MM.1S (cell line): Measurements from ENCODE around the gene SDHD.

ENCODE experiments used
- DNase-seq: peaks from one replicate; pipeline ENCODE4 v3.0.0-alpha.2; 2015
- H2AFZ ChIP-seq: fragments of 300-600 bp; sonication (generic); 2 replicates; pipeline ENCODE4 v1.6.0; 2016; ENCODE audit warnings: antibody characterized with exemption, low read length
- H3F3A ChIP-seq: fragments of 300-600 bp; sonication (generic); 2 replicates; pipeline ENCODE4 v1.6.1; 2016; ENCODE audit warnings: mild to moderate bottlenecking, antibody characterized with exemption, low read length, moderate library complexity, mixed read lengths; ENCODE audit not compliant: insufficient read depth
- H3K27ac ChIP-seq: fragments of 300-600 bp; sonication (generic); 2 replicates; pipeline ENCODE4 v1.5.1; 2016; ENCODE audit warnings: mild to moderate bottlenecking, low read length
- H3K27me3 ChIP-seq: fragments of 300-600 bp; sonication (generic); replicated peaks from 2 replicates; pipeline ENCODE4 v1.6.0; 2016; ENCODE audit warnings: low read length; ENCODE audit not compliant: insufficient read depth
- H3K36me3 ChIP-seq: fragments of 300-600 bp; sonication (generic); replicated peaks from 2 replicates; pipeline ENCODE4 v1.6.1; 2016; ENCODE audit warnings: mild to moderate bottlenecking, low read length, mixed read lengths; ENCODE audit not compliant: insufficient read depth
- H3K4me1 ChIP-seq: fragments of 300-600 bp; sonication (generic); 2 replicates; pipeline ENCODE4 v1.6.1; 2016; ENCODE audit warnings: low read length, mixed read lengths
- H3K4me2 ChIP-seq: fragments of 300-600 bp; sonication (generic); 2 replicates; pipeline ENCODE4 v1.6.0; 2016; ENCODE audit warnings: low read depth, low read length
- H3K4me3 ChIP-seq: fragments of 300-600 bp; sonication (generic); 2 replicates; pipeline ENCODE4 v1.5.1; 2016; ENCODE audit warnings: low read length, mixed read lengths
- H3K79me2 ChIP-seq: fragments of 300-600 bp; sonication (generic); 2 replicates; pipeline ENCODE4 v1.6.1; 2016; ENCODE audit warnings: mixed run types, low read length, mixed read lengths
- H3K9ac ChIP-seq: fragments of 300-600 bp; sonication (generic); 2 replicates; pipeline ENCODE4 v1.6.1; 2016; ENCODE audit warnings: low read length, mixed read lengths
- H3K9me2 ChIP-seq: fragments of 300-600 bp; sonication (generic); replicated peaks from 2 replicates; pipeline ENCODE4 v1.6.1; 2016; ENCODE audit warnings: mild to moderate bottlenecking, low read length, mixed read lengths; ENCODE audit not compliant: insufficient read depth
- H3K9me3 ChIP-seq: fragments of 300-600 bp; sonication (generic); replicated peaks from 2 replicates; pipeline ENCODE4 v1.6.1; 2016; ENCODE audit warnings: mild to moderate bottlenecking, low read length, mixed read lengths; ENCODE audit not compliant: insufficient read depth
- H4K20me1 ChIP-seq: fragments of 300-600 bp; sonication (generic); 2 replicates; pipeline ENCODE4 v1.6.1; 2016; ENCODE audit warnings: mild to moderate bottlenecking, low read length, moderate library complexity, mixed read lengths; ENCODE audit not compliant: insufficient read depth
- EZH2 ChIP-seq: fragments of 300-600 bp; sonication (generic); optimal IDR thresholded peaks from 2 replicates; pipeline ENCODE3; 2017; ENCODE audit warnings: low read depth, mild to moderate bottlenecking, antibody characterized with exemption, low read length, mixed read lengths
- EZH2phosphoT487 ChIP-seq: fragments of 300-600 bp; sonication (generic); IDR thresholded peaks from 2 replicates; pipeline ENCODE4 v1.6.1; 2018; ENCODE audit warnings: antibody characterized with exemption, low read length
- TF ChIP-seq, protein P1 (sequence below): fragments of 300-600 bp; sonication (generic); IDR thresholded peaks from 2 replicates; pipeline ENCODE4 v1.5.1; 2016; ENCODE audit warnings: antibody characterized with exemption, low read length, mixed read lengths

SDHD gene

DNA sequence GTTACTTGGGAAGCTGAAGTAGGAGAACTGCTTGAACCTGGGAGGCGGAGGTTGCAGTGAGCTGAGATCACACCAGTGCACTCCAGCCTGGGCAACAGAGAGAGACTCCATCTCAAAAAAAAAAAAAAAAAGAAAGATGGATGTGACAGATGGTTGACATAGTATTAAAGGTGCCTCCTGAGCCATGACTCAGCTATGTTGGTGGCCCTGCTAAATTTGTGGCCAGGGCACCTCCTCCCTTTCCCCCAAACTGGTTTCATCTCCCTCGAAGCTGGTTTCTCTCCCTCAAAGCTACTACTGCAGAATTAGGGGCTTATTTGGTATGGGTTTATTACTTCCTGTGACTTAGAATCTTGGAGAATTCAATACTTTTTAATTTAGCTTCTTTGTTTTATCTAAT is 31.5 kb downstream of the SDHD start:
- Histone ChIP-seq H3K27ac (no peak overlapping the region), H3K9me2 (no peaks in the 10 kb centered on the region), H3K9ac (no peak overlapping the region), H4K20me1 (no peaks in the 10 kb centered on the region), H3K27me3 (no peaks in the 10 kb centered on the region), H3K36me3 (no peaks in the 10 kb centered on the region), H3K4me2 (peak overlapping the region; percentile 3; the same call in 1 of the 2 replicates), H2AFZ (no peak overlapping the region), H3F3A (no peaks in the 10 kb centered on the region), H3K4me1 (peaks cover 9% of the 10 kb centered on the region), H3K9me3 (no peaks in the 10 kb centered on the region), H3K4me3 (no peak overlapping the region), H3K79me2 (no peaks in the 10 kb centered on the region)
- TF ChIP-seq EZH2phosphoT487: no peak
- TF ChIP-seq, protein P1, sequence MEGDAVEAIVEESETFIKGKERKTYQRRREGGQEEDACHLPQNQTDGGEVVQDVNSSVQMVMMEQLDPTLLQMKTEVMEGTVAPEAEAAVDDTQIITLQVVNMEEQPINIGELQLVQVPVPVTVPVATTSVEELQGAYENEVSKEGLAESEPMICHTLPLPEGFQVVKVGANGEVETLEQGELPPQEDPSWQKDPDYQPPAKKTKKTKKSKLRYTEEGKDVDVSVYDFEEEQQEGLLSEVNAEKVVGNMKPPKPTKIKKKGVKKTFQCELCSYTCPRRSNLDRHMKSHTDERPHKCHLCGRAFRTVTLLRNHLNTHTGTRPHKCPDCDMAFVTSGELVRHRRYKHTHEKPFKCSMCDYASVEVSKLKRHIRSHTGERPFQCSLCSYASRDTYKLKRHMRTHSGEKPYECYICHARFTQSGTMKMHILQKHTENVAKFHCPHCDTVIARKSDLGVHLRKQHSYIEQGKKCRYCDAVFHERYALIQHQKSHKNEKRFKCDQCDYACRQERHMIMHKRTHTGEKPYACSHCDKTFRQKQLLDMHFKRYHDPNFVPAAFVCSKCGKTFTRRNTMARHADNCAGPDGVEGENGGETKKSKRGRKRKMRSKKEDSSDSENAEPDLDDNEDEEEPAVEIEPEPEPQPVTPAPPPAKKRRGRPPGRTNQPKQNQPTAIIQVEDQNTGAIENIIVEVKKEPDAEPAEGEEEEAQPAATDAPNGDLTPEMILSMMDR: no peak
- no peak for TF ChIP-seq EZH2
- DNase-seq: peak; percentile 56

DNA sequence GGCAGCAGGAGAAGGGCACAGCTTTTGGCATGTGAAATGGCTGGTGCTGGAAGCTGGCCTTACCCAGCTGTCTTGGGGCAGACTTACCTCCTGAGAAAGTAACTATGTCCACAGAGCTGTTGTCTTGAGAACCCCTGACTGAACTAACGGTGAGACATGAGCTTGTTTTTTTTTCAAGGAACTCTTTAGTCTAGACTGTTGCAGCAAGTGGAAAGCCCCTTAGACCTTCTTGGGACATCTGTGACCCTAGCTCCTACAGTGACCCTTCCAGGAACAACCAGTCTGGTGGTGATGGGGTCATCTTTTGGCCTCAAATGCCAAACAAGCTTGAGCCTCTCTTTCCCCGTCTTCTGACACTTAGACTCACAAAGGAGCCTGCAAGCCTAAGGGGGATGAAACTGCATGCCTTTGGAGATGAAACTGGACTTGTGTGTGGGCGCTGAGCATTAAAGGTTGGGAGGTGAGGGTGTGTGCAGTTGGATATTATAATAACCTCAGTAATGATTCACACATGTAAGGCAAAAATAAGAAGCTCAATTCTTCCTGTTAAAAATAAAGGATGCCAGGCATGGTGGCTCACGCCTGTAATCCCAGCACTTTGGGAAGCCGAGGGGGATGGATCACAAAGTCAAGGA is 35.4 kb downstream of the SDHD start:
- Histone ChIP-seq H3K4me2 (no peak overlapping the region), H3F3A (no peaks in the 10 kb centered on the region), H4K20me1 (no peaks in the 10 kb centered on the region), H3K36me3 (no peaks in the 10 kb centered on the region), H3K27ac (no peak overlapping the region), H3K79me2 (no peaks in the 10 kb centered on the region), H3K9ac (no peak overlapping the region), H2AFZ (no peak overlapping the region), H3K9me3 (no peaks in the 10 kb centered on the region), H3K4me1 (peaks cover 5% of the 10 kb centered on the region), H3K9me2 (no peaks in the 10 kb centered on the region), H3K27me3 (no peaks in the 10 kb centered on the region), H3K4me3 (no peak overlapping the region)
- DNase-seq: no peak
- TF ChIP-seq, protein P1: no peak
- TF ChIP-seq EZH2phosphoT487 (no peak), EZH2 (no peak)

DNA sequence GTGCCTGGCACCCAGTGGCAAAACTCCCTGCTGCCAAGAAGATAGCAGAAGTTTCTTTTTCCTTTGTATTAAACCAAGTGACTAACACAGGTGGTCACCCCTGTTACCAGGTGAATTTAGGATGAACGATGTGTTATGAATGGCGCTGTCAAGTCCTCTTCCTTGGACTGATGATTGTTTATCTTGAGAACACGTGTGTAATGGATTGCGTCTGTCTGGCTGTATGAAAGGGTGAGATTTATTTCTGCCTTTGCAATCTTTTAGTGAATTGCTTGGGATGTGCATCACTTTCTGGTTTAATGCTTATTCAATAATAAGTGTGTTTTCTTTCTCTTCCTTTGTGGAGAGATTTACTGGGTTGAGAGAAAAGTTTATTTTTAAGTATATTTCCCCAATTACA is 36.5 kb downstream of the SDHD start:
- Histone ChIP-seq H4K20me1 (no peaks in the 10 kb centered on the region), H2AFZ (no peak overlapping the region), H3K27ac (no peak overlapping the region), H3K9ac (no peak overlapping the region), H3F3A (no peaks in the 10 kb centered on the region), H3K4me3 (no peak overlapping the region), H3K9me2 (no peaks in the 10 kb centered on the region), H3K36me3 (no peaks in the 10 kb centered on the region), H3K79me2 (no peaks in the 10 kb centered on the region), H3K4me1 (peaks cover 5% of the 10 kb centered on the region), H3K9me3 (no peaks in the 10 kb centered on the region), H3K4me2 (no peak overlapping the region), H3K27me3 (no peaks in the 10 kb centered on the region)
- no peak for TF ChIP-seq EZH2phosphoT487
- no peak for TF ChIP-seq EZH2
- TF ChIP-seq, protein P1: no peak
- no peak for DNase-seq
